Measurements from ENCODE around the gene POLD2. TPM values are rescaled to one million over a fixed set of nuclear protein-coding genes. Genes with fewer than 3 reads are reported as not detected.

Gene POLD2
- total and polyA plus RNA-seq, 2 donors from 2014 or later = 60.0 to 119 TPM

- Histone ChIP-seq H3K4me3 (ENCODE audit: low read length in 3 of 3) (no peak overlapping the region), H3K9ac (ENCODE audit: low read length in 3 of 3) (no peak overlapping the region), H3K4me1 (ENCODE audit: control insufficient read depth in 2 of 3, insufficient read depth in 2 of 3, low read depth in 1 of 3, low read length in 3 of 3) (peaks cover 0 to 5% (median 5%) of the 10 kb centered on the region in 3 donors), H3K27ac (ENCODE audit: low read depth in 2 of 2, low read length in 2 of 2) (no peak overlapping the region), H3K27me3 (ENCODE audit: control insufficient read depth, insufficient read depth, low read length) (no peaks in the 10 kb centered on the region), H3K9me3 (ENCODE audit: control insufficient read depth in 2 of 3, insufficient read depth in 1 of 3, low read length in 3 of 3) (no peaks in the 10 kb centered on the region), H3K36me3 (ENCODE audit: control insufficient read depth in 2 of 3, insufficient read depth in 3 of 3, low read length in 3 of 3) (no peaks in the 10 kb centered on the region)
- FAIRE-seq (no peak), DNase-seq (peak in 1 of 5 donors; percentile 56)
- TF ChIP-seq CTCF (IDR thresholded peaks at IDR 0.05; ENCODE audit: borderline replicate concordance, extremely low read depth, insufficient read depth) = no peak
- intact Hi-C loops (cut with DNase I) = no loop called here
These were observed 16.9 kb downstream of the POLD2 start for GRCh38 chr7:44106311-44107065.

DNA sequence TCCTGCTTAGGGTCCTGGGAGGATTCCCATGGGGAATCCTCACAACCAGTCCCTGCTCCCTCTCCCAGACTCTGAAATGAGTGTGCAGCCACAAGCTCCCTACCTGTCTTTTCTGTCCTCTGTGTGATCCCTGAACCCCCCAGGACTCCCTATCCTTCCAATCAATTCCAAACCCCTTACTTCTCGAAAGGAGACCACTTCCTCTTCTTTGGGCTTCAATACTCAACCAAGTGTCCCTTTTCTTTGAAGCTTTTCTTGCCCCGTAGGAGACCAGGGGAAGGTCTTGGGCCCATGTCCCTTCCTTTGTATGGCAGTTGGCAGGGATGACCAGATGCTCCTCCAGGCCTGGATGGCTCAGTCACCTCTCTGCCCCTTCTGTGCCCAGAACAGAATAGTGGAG, 17.5 kb downstream of the POLD2 start:
- intact Hi-C loops (cut with DNase I) = no loop called here
- Histone ChIP-seq H3K4me3 (ENCODE audit: low read length in 3 of 3) (peak overlapping the region in 2 of 3 donors; percentile 62 to 63), H3K9ac (ENCODE audit: low read length in 3 of 3) (peak overlapping the region in 1 of 3 donors; percentile 44), H3K27ac (ENCODE audit: low read depth in 2 of 2, low read length in 2 of 2) (peak overlapping the region; percentile 55 to 62), H3K36me3 (ENCODE audit: control insufficient read depth in 2 of 3, insufficient read depth in 3 of 3, low read length in 3 of 3) (no peaks in the 10 kb centered on the region), H3K9me3 (ENCODE audit: control insufficient read depth in 2 of 3, insufficient read depth in 1 of 3, low read length in 3 of 3) (no peaks in the 10 kb centered on the region), H3K4me1 (ENCODE audit: control insufficient read depth in 2 of 3, insufficient read depth in 2 of 3, low read depth in 1 of 3, low read length in 3 of 3) (peaks cover 0 to 5% (median 5%) of the 10 kb centered on the region in 3 donors), H3K27me3 (ENCODE audit: control insufficient read depth, insufficient read depth, low read length) (no peaks in the 10 kb centered on the region)
- no peak for DNase-seq
- no peak for TF ChIP-seq CTCF (IDR thresholded peaks at IDR 0.05; ENCODE audit: borderline replicate concordance, extremely low read depth, insufficient read depth)
- FAIRE-seq = no peak

- no peak for TF ChIP-seq CTCF (IDR thresholded peaks at IDR 0.05; ENCODE audit: borderline replicate concordance, extremely low read depth, insufficient read depth)
- H3K27me3 ChIP-seq (ENCODE audit: control insufficient read depth, insufficient read depth, low read length) = no peaks in the 10 kb centered on the region
- DNase-seq = peak; percentile 52 to 81 (median 56)
- peaks cover 0 to 5% (median 5%) of the 10 kb centered on the region in 3 donors for H3K4me1 ChIP-seq (ENCODE audit: control insufficient read depth in 2 of 3, insufficient read depth in 2 of 3, low read depth in 1 of 3, low read length in 3 of 3)
- no peaks in the 10 kb centered on the region for H3K36me3 ChIP-seq (ENCODE audit: control insufficient read depth in 2 of 3, insufficient read depth in 3 of 3, low read length in 3 of 3)
- H3K27ac ChIP-seq (ENCODE audit: low read depth in 2 of 2, low read length in 2 of 2) = peak overlapping the region; percentile 62 to 80
- intact Hi-C loops (cut with DNase I) = no loop called here
- FAIRE-seq = no peak
- peak overlapping the region; percentile 29 to 46 (median 44) for H3K9ac ChIP-seq (ENCODE audit: low read length in 3 of 3)
- H3K4me3 ChIP-seq (ENCODE audit: low read length in 3 of 3) = peak overlapping the region; percentile 49 to 63 (median 62)
- H3K9me3 ChIP-seq (ENCODE audit: control insufficient read depth in 2 of 3, insufficient read depth in 1 of 3, low read length in 3 of 3) = no peaks in the 10 kb centered on the region
These were observed 18.2 kb downstream of the POLD2 start for GRCh38 chr7:44104860-44105771.
